GM13977 (cell line): ENCODE measurements around the gene LRPPRC.

Experiments used
- DNase-seq: peaks from one replicate; pipeline ENCODE4 v3.0.0; 2012; ENCODE audit warnings: low spot score
- CTCF ChIP-seq: IDR thresholded peaks from 2 replicates; pipeline ENCODE4 v1.5.1; 2012; ENCODE audit warnings: mild to moderate bottlenecking, control low read depth; ENCODE audit not compliant: insufficient read depth; ENCODE audit errors: extremely low read depth, missing control alignments
- in situ Hi-C: fragments of 300-500 bp; cut with MboI; formaldehyde crosslinking; loops from one replicate; pipeline ENCODE4 v1.12.0; 2022; ENCODE audit warnings: low sequenced_read_pairs, low pct_unique_long_range_greater_than_20kb, mixed read lengths, inconsistent platforms; ENCODE audit not compliant: unreplicated experiment

Gene LRPPRC

GRCh38 chr2:44004735-44005602, 9.2 kb upstream of the LRPPRC start:
- in situ Hi-C loops: no loop called here
- TF ChIP-seq CTCF: no peak
- no peak for DNase-seq

- in situ Hi-C loops: no loop called here
- no peak for TF ChIP-seq CTCF
- DNase-seq: no peak
Measured at GRCh38 chr2:44001716-44002115, 5.9 kb upstream of the LRPPRC start.

GRCh38 chr2:43998263-43998662, 2.5 kb upstream of the LRPPRC start:
- in situ Hi-C loops: no loop called here
- DNase-seq: no peak
- TF ChIP-seq CTCF: no peak

GRCh38 chr2:43993437-43993836, 2.4 kb downstream of the LRPPRC start:
- no peak for TF ChIP-seq CTCF
- no peak for DNase-seq
- in situ Hi-C loops: no loop called here

- TF ChIP-seq CTCF: no peak
- in situ Hi-C loops: no loop called here
- DNase-seq: no peak
Measured at GRCh38 chr2:43989545-43989944, 6.2 kb downstream of the LRPPRC start.

- no peak for DNase-seq
- TF ChIP-seq CTCF: no peak
- in situ Hi-C loops: no loop called here
Measured at GRCh38 chr2:43986600-43986999, 9.2 kb downstream of the LRPPRC start.
